GM18951 (cell line): ENCODE measurements around the gene CHODL.

Experiments
- POLR2A ChIP-seq: IDR thresholded peaks from 4 replicates; pipeline ENCODE4 v1.6.1; 2011; ENCODE audit warnings: mild to moderate bottlenecking; ENCODE audit not compliant: insufficient read length, insufficient read depth; ENCODE audit errors: extremely low read depth
- in situ Hi-C: fragments of 300-500 bp; cut with MboI; formaldehyde crosslinking; loops from one replicate; pipeline ENCODE4 v1.12.0; 2022; ENCODE audit warnings: low sequenced_read_pairs, mixed read lengths, inconsistent platforms; ENCODE audit not compliant: unreplicated experiment

Gene CHODL

DNA sequence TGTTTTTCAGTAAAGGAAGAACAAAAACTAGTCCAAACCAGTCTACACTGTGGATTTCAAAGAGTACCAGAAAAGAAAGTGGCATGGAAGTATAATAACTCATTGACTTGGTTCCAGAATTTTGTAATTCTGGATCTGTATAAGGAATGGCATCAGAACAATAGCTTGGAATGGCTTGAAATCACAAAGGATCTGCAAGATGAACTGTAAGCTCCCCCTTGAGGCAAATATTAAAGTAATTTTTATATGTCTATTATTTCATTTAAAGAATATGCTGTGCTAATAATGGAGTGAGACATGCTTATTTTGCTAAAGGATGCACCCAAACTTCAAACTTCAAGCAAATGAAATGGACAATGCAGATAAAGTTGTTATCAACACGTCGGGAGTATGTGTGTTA, 21.3 kb downstream of the CHODL start:
- no peak for TF ChIP-seq POLR2A
- in situ Hi-C loops: no loop called here

DNA sequence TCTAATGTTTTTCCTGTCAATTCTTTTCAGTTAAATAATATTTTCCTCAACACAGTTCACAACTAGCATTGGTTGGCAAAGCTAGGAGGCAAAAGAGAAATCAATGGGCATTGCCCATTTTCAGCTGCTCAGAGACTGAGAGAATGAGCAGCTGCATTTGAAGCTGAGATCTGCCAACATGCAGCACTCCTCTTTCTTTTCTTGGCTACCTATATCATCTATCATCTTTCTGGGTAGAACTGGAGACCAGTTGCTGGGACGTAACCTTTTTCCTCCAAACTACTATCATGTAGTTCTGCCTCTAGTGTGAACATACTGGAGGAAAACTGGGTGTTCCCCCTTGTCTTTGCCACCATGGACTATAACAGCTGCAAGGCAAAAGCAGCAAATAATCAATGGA, 22.9 kb downstream of the CHODL start:
- no peak for TF ChIP-seq POLR2A
- in situ Hi-C loops: no loop called here

DNA sequence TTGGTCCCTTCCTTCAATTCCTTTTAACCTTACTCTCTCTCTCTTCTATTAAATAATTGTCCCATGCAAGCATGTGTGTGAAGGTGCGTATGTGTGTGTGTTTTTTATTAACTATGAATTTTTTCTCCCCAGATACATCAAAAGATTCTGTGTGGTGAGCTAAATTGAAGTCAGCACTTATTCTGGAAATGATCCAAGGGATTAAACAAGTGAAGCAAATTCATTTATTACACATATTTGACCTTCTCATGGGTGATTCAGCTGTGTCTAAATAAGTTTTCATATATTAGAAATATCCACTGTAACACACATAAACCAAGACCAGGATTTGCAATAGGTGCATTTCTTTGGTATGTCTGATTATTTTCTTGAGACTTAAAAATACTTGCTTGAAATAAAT, 24.3 kb downstream of the CHODL start:
- TF ChIP-seq POLR2A: no peak
- in situ Hi-C loops: no loop called here

DNA sequence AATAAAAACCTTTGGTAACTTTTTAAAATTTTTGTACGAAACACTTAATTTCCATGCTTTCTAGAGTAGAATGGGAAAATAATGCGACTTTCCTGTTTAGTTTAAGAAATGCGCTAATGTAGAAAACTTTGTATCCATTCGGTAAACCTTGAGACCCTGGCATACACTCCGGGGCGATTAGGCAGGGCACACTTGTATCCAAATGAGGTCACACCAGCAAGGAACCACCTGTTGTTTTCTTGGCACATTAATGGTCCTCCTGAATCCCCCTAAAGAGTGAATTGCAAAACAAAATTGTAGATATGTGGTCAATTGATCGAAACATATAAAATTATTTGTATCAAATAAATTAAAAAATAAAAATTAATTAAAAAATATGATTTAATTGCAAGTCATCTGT, 25.2 kb downstream of the CHODL start:
- in situ Hi-C loops: no loop called here
- TF ChIP-seq POLR2A: no peak

DNA sequence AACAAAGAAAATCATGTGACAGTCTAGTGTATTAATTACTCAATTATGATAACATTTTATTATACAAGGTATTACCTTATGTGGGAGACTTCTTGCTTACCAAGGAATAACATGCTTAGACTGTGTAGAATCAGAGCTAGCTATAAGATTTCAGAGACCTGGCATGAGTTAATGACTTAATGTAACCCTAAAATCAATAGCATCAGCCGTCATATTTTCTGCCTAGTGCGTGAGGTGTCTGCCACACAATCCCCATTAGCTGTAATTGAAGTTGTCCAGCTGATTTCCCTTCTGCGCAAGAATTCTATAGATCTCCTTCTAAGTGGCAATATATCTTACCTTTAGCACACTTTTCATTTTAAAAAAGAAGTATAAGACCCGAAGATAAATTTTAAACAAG, 28.8 kb downstream of the CHODL start:
- no peak for TF ChIP-seq POLR2A

DNA sequence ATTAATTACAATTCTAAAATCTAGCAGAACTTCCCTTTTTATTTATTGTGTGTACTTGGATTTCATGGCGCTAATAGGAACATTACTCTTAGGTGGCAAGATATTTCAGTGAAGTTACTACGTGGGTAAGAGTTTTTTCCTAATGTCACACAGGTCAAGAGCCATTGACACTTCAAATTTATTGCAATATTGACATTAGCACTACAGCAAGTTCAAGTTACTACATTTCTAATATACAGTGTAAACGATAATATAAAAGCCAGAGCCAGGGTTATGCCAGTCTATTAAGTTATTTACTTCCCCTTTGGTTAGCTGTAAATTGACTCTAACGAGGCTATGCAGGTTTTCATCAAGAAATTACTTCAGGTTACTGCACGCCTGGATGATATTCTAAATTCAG, 29.7 kb downstream of the CHODL start:
- in situ Hi-C loops: no loop called here
- no peak for TF ChIP-seq POLR2A

More for the DNA sequence above, 28.8 kb downstream of the CHODL start:
- in situ Hi-C loops: no loop called here

DNA sequence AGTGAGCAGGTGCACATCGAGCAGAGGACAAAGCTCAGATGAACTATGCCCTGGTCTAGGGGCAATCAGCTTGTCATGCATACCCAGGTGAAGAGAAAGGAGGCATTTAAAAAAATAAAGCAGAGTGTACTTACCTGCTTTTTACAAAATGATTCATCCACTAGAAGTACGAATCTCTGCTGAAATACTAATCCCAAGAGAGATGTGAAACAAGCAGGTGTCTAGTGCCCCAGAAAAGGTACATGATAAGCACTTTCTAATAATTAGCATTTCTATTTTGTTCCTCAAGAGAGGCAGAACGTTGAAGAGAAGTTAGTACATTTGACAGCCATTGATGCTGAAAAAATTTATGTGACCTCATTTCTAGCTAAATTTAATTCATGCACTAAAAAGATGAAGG, 31.1 kb downstream of the CHODL start:
- no peak for TF ChIP-seq POLR2A
- in situ Hi-C loops: no loop called here

DNA sequence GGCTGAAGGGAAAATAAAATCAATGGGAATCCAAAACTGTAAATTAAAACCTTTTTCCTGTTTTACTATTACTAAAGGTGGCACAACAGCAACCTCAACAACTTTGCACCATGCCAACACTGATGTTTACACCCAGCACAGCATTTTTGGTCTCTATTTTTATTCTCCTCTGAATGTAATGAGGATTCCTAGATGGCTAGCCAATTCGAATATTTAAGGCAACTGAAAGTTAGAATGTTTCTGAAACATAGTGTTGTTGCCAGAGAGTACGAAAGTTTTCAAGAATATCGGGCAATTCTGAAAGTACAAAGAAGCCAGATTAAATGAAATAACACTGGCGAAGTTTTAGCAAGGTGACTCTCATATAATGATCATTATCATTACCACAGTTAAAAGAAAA, 40.7 kb downstream of the CHODL start:
- in situ Hi-C loops: no loop called here
- no peak for TF ChIP-seq POLR2A

DNA sequence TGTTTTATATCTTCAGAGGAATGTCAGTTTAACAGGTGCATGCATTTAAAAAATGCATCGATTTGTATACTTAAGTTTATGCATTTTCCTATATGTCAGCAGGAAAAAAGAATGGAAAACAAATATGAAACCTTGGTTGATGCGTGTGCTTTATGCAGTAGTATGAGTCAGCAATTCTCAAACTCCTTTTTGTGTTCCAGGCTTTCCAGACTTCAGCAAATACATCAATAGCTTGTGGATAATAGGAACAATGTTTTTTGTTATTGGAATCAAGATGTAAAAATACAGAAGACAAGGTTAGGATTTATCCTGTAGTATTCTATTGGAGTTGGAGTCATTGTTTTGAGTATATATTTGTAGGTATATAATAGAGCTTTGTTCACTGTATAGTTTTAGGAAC, 45.2 kb downstream of the CHODL start:
- in situ Hi-C loops: no loop called here
- TF ChIP-seq POLR2A: no peak

DNA sequence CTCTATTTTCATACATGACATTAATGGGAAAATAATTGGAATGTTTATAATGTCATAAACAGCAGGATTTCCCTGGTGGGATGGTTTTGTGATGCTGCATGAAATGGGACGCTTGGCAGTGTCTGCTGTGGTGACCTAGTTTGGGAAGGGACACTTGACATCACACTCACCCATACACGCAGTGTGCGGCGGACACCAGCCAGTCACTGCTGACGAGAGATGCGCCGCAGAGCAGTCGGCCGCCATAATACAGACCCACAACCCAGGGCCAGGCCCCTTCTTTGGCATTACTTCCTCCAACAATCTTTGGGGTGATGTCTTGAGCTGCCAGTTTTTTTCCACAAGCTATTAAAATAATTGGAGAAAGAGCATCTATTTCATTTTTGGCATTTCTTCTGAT, 49.5 kb downstream of the CHODL start:
- in situ Hi-C loops: no loop called here
- TF ChIP-seq POLR2A: no peak

DNA sequence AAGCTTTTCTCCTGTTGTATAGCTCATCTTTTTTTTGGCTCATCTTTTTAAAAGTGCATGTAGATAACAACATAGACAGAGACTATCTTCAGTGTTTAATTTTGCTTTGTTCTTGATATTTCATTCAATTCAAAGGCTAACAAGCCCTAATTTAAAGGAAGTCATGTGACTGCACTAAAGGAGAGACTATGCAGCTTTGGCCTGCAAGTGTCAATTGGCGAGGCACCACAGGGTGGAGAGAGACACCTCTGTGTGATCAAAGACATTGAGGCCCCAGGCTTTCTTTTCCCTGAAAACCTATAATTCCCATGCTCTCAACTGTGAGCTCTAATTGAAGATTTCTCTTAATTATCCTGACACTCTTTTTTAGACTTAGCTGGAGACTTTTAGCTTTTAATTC, 53.6 kb downstream of the CHODL start:
- in situ Hi-C loops: no loop called here
- no peak for TF ChIP-seq POLR2A
